Psoas muscle (tissue), 7 donors: ENCODE results near the gene SHISA5. TPM values are rescaled to one million over a fixed set of nuclear protein-coding genes. Genes with fewer than 3 reads are reported as not detected.

Experiments
- polyA plus RNA-seq, 3 donors: library from polyadenylated mRNA; stranded (reverse); fragments of 200-250 nt; gene quantifications; one replicate each; pipeline ENCODE4 v1.2.3, GENCODE V29; 2013
- total RNA-seq, 4 donors: library from RNA; stranded (reverse); fragmentation: NEBNext Ultra II Directional in 2 of 4; extraction: Animal tissue kit (Norgen Biotek cat#: 25700) in 2 of 4; gene quantifications; one replicate each; pipeline versions ENCODE4 v1.2.1 to v1.2.4, GENCODE V29; 2021 to 2023
- donor health status: healthy with polysubstance abuse.
- donor health status: DM: no; HTN: no; CAD: no; lungs with moderate emphysema.
- donor health status: Bipolar disorder and iron deficiency.
- donor health status: healthy.
- donor health status: DM: no; HTN: no; CAD: no.
- donor health status: DM: no; HTN: no; CAD: no.
- donor health status: DM: yes; HTN: yes; CAD: no.

The SHISA5 gene
- total and polyA plus RNA-seq, 7 donors, result 16.9 to 34.7 (median 24.3) TPM

Other genes with a start within 250 kb of the SHISA5 start
- gene NME6, start 202.8 kb downstream of the SHISA5 start, total RNA-seq, result 10 to 100 TPM; 15.7 to 22.9 (median 20.6) TPM
- gene NME6, start 202.8 kb downstream of the SHISA5 start, polyA plus RNA-seq, result 10 to 100 TPM; 21.7 to 28.8 (median 26.3) TPM
- not detected for gene SPINK8, start 170.5 kb downstream of the SHISA5 start, total RNA-seq
- not detected for gene SPINK8, start 170.5 kb downstream of the SHISA5 start, polyA plus RNA-seq
- not detected for gene FBXW12, start 132.0 kb downstream of the SHISA5 start, total RNA-seq
- under 1 TPM in 1 of 3 donors, not detected in 2; 0.01 TPM for gene FBXW12, start 132.0 kb downstream of the SHISA5 start, polyA plus RNA-seq
- gene PLXNB1, start 74.1 kb downstream of the SHISA5 start, total RNA-seq, result 1 to 10 TPM; 2.5 to 3.9 (median 2.8) TPM
- 1 to 10 TPM; 2.3 to 6.1 (median 2.5) TPM for gene PLXNB1, start 74.1 kb downstream of the SHISA5 start, polyA plus RNA-seq
- gene CCDC51, start 64.1 kb downstream of the SHISA5 start, total RNA-seq, result 1 to 10 TPM; 5.3 to 9.5 (median 5.4) TPM
- gene CCDC51, start 64.1 kb downstream of the SHISA5 start, polyA plus RNA-seq, result 10 to 100 TPM in 2 of 3 donors, 1 to 10 TPM in 1; 7.7 to 19.6 (median 16.5) TPM
- gene TMA7, start 63.9 kb downstream of the SHISA5 start, total RNA-seq, result 100 to 1,000 TPM; 156 to 218 (median 185) TPM
- 100 to 1,000 TPM; 295 to 342 (median 332) TPM for gene TMA7, start 63.9 kb downstream of the SHISA5 start, polyA plus RNA-seq
- gene ATRIP, start 57.4 kb downstream of the SHISA5 start, total RNA-seq, result 1 to 10 TPM; 4.4 to 5.6 (median 5.2) TPM
- 1 to 10 TPM; 3.7 to 4.5 (median 3.9) TPM for gene ATRIP, start 57.4 kb downstream of the SHISA5 start, polyA plus RNA-seq
- gene PFKFB4, start 52.6 kb upstream of the SHISA5 start, total RNA-seq, result 1 to 10 TPM in 3 of 4 donors, under 1 TPM in 1; 0.95 to 4.1 (median 1.6) TPM
- 1 to 10 TPM in 1 of 3 donors, under 1 TPM in 2; 0.25 to 2.1 (median 0.59) TPM for gene PFKFB4, start 52.6 kb upstream of the SHISA5 start, polyA plus RNA-seq
- gene UCN2, start 59.6 kb upstream of the SHISA5 start, total RNA-seq, result under 1 TPM in 1 of 4 donors, not detected in 3; 0.32 TPM
- gene UCN2, start 59.6 kb upstream of the SHISA5 start, polyA plus RNA-seq, result under 1 TPM in 2 of 3 donors, not detected in 1; 0.12 to 0.17 TPM
- gene COL7A1, start 91.2 kb upstream of the SHISA5 start, total RNA-seq, result 10 to 100 TPM in 1 of 4 donors, 1 to 10 TPM in 3; 5.1 to 22.2 (median 5.8) TPM
- gene COL7A1, start 91.2 kb upstream of the SHISA5 start, polyA plus RNA-seq, result 1 to 10 TPM; 1.6 to 3.5 (median 2.7) TPM
- 100 to 1,000 TPM; 466 to 704 (median 587) TPM for gene UQCRC1, start 105.5 kb upstream of the SHISA5 start, total RNA-seq
- 100 to 1,000 TPM; 499 to 719 (median 685) TPM for gene UQCRC1, start 105.5 kb upstream of the SHISA5 start, polyA plus RNA-seq
- not detected for gene TMEM89, start 117.6 kb upstream of the SHISA5 start, total RNA-seq
- not detected for gene TMEM89, start 117.6 kb upstream of the SHISA5 start, polyA plus RNA-seq
- gene SLC26A6, start 131.3 kb upstream of the SHISA5 start, total RNA-seq, result 10 to 100 TPM in 1 of 4 donors, 1 to 10 TPM in 3; 5.6 to 13.0 (median 6.6) TPM
- 10 to 100 TPM in 1 of 3 donors, 1 to 10 TPM in 2; 4.5 to 10.5 (median 6.0) TPM for gene SLC26A6, start 131.3 kb upstream of the SHISA5 start, polyA plus RNA-seq
- gene CELSR3, start 158.7 kb upstream of the SHISA5 start, total RNA-seq, result under 1 TPM; 0.04 to 0.19 (median 0.09) TPM
- under 1 TPM; 0.06 to 0.21 (median 0.16) TPM for gene CELSR3, start 158.7 kb upstream of the SHISA5 start, polyA plus RNA-seq
- 1 to 10 TPM; 5.9 to 8.6 (median 7.5) TPM for gene NCKIPSD, start 181.7 kb upstream of the SHISA5 start, total RNA-seq
- 1 to 10 TPM; 5.9 to 7.0 (median 6.0) TPM for gene NCKIPSD, start 181.7 kb upstream of the SHISA5 start, polyA plus RNA-seq
- 10 to 100 TPM; 14.0 to 27.8 (median 21.3) TPM for gene IP6K2, start 213.0 kb upstream of the SHISA5 start, total RNA-seq
- 10 to 100 TPM; 22.5 to 36.8 (median 24.1) TPM for gene IP6K2, start 213.0 kb upstream of the SHISA5 start, polyA plus RNA-seq